HG03439 (cell line): ENCODE measurements around the gene C19orf44.
A peak's percentile ranks its signal among the peaks of the same experiment; 100 is the strongest.
"Not testable (repeated sequence)": the region's sequence is repeated elsewhere in the genome, so short reads cannot be mapped to it uniquely, and the experiment has no call there.

ENCODE experiments used
- ATAC-seq: cut with Tn5 transposase; IDR thresholded peaks from one replicate; pipeline ENCODE4 v1.9.1; 2021; ENCODE audit warnings: mild to moderate bottlenecking, moderate library complexity; ENCODE audit not compliant: unreplicated experiment

Gene C19orf44

GRCh38 chr19:16495982-16496612 lies at the start of gene C19orf44, which contains the start of gene CALR3:
TSS of gene C19orf44 (plus strand) at chr19:16496394. CDS start at chr19:16500793, 4,399 bp downstream.
TSS of gene CALR3 (minus strand) at chr19:16496167. CDS start at chr19:16496129, 38 bp downstream.
- ATAC-seq: peak; percentile 96

GRCh38 chr19:16446724-16447368 lies 49.3 kb upstream of the C19orf44 start:
- ATAC-seq: no peak

DNA sequence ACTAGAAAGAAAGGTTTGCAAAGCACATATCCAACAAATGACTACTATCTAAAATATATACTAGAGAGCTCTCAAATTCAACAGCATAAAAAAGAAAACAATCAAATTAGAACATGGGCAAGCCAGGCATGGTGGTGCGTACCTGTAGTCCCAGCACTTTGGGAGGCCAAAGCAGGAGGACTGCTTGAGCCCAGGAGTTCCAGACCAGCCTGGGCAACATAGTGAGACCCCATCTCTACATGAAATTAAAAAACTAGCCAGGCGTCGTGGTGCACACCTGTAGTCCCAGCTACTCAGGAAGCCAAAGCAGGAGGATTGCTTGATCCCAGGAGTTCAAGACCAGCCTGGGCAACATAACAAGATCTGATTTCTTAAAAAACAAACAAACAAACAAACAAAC lies 47.3 kb upstream of the C19orf44 start:
- ATAC-seq: not testable (repeated sequence)

GRCh38 chr19:16449330-16449961 lies 46.7 kb upstream of the C19orf44 start:
- peak; percentile 33 for ATAC-seq

DNA sequence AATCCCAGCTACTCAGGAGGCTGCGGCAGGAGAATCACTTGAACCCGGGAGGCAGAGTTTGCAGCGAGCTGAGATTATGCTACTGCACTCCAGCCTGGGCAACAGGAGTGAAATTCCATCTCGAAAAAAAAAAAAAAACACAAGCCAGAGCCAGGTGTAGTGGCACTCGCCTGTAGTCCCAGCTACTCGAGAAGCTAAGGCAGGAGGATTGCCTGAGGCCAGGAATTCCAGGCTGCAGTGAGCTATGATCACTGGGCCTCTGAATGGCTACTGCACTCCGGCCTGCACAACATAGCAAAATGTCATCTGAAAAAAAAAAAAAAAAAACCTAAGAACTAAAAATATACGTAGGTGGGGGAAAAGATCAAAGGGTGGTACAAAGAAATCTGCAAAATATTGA lies 43.9 kb upstream of the C19orf44 start:
- ATAC-seq: no peak

GRCh38 chr19:16454351-16454918 lies 41.8 kb upstream of the C19orf44 start:
- ATAC-seq: no peak

- ATAC-seq: no peak
These were observed 40.7 kb upstream of the C19orf44 start for GRCh38 chr19:16455489-16455888.

- no peak for ATAC-seq
These were observed 39.5 kb upstream of the C19orf44 start for GRCh38 chr19:16456652-16457194.

DNA sequence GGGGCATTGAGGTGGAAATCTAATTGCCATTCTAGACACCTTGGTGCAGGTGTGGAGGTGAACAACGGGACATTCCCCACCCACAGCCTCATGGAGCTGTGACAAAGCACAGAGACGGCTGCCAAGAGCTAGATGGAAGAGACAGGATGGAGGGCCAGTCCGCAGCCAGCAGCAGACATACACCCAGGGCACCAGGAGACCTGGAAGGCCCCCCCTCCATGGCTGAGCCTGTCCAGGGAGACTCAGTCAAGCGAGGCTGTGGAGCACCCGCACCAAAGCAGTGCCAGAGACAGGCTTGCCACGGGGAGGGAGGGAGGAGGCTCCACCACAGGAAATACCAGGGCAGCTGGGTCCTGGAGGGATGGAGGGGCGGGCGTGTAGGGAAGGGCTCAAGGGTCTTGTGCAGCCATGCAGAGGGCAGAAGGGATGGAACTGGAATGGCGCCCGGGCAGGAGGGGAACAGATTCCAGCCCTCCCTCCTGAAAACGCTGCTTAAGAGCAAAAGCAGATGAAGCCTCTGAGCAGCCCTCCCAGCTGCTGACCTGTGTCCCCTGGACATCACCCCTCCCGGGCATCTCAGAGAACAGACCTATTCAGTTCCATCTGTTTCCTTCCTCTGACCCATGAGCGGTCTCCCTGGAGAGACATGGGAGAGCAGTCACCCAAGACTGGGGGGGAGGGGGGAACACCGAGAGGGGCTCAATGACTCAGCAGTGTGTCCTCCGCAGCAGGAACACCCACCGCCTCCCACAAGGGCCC lies 38.8 kb upstream of the C19orf44 start:
- no peak for ATAC-seq

GRCh38 chr19:16457954-16458331 lies 38.3 kb upstream of the C19orf44 start:
- no peak for ATAC-seq

- no peak for ATAC-seq
These were observed 37.5 kb upstream of the C19orf44 start for GRCh38 chr19:16458391-16459341.

GRCh38 chr19:16459680-16460079 lies 36.5 kb upstream of the C19orf44 start:
- no peak for ATAC-seq

DNA sequence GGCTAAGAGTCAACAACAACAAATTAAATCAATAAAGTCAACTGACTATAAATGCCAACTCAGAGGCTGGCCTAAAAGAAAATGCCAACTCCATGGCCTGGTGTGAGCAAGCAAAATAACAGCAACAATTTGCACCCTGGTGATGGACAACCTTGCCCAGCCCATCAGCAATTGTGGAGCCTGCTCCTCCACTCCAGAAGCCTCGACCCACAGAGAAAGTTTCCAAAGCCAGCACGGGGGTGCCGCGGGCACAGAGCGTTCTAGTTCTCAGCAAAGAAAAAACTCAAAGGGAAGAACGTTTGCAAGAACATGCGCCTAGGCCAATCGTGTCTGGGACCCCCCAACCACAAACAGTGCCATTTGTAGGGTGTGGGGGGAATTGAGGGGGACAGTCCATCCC lies 35.7 kb upstream of the C19orf44 start:
- no peak for ATAC-seq

- no peak for ATAC-seq
These were observed 34.6 kb upstream of the C19orf44 start for GRCh38 chr19:16461630-16462051.

GRCh38 chr19:16462757-16463250 lies 33.4 kb upstream of the C19orf44 start:
- no peak for ATAC-seq

DNA sequence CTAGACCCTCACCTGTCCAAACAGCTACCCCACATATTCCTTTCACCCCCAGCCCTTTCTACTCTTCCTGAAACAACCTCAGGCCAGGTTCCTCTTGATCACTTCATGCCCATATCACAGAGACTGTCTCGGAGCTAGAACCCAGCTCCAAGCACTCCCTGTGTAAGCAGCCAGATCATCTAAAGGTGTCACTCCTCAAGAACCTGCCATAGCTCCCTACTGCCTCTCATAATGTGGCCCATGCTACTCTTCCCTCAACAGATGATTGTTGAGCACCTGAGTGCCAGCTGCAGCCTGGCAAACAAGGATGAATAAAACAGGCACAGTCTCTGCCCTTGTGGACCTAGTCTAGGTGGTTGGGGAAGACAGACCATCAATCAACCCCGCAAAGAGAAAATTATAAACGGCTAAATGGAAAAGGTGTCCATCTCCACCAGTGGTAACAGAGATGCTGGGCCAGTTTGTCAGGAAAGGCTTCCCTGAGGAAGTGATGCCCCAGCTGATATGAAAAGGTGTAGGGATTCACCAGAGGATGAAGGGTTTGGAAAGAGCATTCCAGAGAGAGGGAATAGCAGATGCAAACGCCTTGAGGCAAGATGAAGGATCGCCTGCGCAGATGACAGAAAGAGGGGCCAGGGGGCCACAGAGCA lies 32.7 kb upstream of the C19orf44 start:
- no peak for ATAC-seq

DNA sequence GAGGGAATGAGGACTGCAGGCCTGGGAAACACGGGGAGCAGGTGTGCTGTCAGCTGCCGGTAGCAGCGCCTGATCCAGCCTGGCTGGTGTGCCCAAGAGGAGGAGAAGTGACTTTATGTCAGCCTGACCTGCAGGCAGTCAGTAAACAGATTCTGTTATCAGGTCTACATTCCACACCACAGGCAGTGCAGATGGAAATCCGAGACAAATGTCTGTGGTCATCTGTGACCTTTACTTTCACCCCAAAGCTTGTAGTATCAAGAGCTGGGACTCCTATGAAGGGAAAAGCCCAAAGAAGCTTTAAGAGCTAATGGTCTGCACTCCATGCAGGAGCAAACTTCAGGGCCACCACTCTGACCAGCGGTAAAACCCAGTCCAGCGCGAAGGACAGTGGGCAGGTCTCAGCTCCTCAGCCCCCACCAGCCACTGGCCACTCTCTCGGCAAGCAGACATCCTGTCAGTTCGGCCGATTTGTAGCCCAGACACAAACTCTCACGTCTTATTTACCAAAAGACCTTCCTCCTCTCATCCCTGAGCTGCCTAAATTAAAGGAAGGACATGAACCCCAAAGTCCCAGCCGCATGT lies 32.1 kb upstream of the C19orf44 start:
- no peak for ATAC-seq

DNA sequence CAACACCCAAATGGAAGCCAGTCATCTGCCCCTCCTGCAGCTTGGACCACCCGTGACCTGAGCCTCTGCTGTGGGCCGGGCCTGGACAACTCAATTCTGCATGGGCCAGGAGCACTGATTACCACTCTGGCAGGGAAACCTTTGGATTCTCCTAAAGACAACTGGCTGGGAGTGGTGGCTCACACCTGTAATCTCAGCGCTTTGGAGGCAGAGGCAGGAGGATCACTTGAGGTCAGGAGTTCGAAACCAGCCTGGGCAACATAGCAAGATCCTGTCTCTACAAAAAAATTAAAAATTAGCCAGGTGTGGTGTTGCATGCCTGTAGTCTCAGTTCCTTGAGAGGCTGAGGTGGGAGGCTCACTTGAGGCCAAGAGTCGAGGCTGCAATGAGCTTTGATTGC lies 31.0 kb upstream of the C19orf44 start:
- no peak for ATAC-seq
